ENCODE results near the gene JADE2. TPM values are rescaled to one million over a fixed set of nuclear protein-coding genes. Genes with fewer than 3 reads are reported as not detected.

The JADE2 gene
- total and polyA plus RNA-seq, 2 of the 8 experiments (the other 6 are each of a cell fraction or from before 2014, with no cell fraction given), result 19.2 to 55.8 TPM

- TF ChIP-seq CTCF (IDR thresholded peaks at IDR 0.05; ENCODE audit: control extremely low read depth in 1 of 3, insufficient read depth in 1 of 3, low read depth in 1 of 3, low read length in 3 of 3), result no peak
- TF ChIP-seq EGR1 (IDR thresholded peaks at IDR 0.05; ENCODE audit: borderline replicate concordance, low read depth, low read length), result no peak
- TF ChIP-seq TEAD4 (IDR thresholded peaks at IDR 0.05; ENCODE audit: low read depth, low read length), result no peak
- no peak for TF ChIP-seq SUZ12 (IDR thresholded peaks at IDR 0.05; ENCODE audit: low read length)
Measured at GRCh38 chr5:134523543-134524271, 1.8 kb upstream of the JADE2 start (continued).

Data from H1 (cell line).